Heart left ventricle (tissue), 16 donors: ENCODE data around the gene CNOT6L. TPM values are rescaled to one million over a fixed set of nuclear protein-coding genes. Genes with fewer than 3 reads are reported as not detected.

Source experiments
- ATAC-seq, 4 donors: fragments of 200-7000 bp; cut with Tn5 transposase; one replicate each; pipeline ENCODE4 v1.9.1; 2020 to 2022; ENCODE audit warnings: moderate library complexity in 4 of 4, mild to moderate bottlenecking in 3 of 4, moderate number of reproducible peaks in 1 of 4
- DNase-seq, 5 donors: peaks; one replicate each; pipeline ENCODE4 v3.0.0-alpha.2; 2020
- H3K27ac ChIP-seq, 12 donors: fragments of 200-600 bp; sonication (generic) in 4 of 12; one replicate each; pipeline versions ENCODE4 v1.5.0 to v1.8.0; 2016 to 2022; ENCODE audit warnings: mild to moderate bottlenecking in 2 of 12
- H3K27me3 ChIP-seq, 9 donors: fragments of 200-600 bp; sonication (generic) in 2 of 9; one replicate each; pipeline versions ENCODE4 v1.5.1 to v1.8.0; 2016 to 2022; ENCODE audit warnings: mild to moderate bottlenecking in 3 of 9
- H3K36me3 ChIP-seq, 9 donors: fragments of 200-600 bp; sonication (generic) in 2 of 9; one replicate each; pipeline versions ENCODE4 v1.5.0 to v1.8.0; 2018 to 2022; ENCODE audit warnings: mild to moderate bottlenecking in 2 of 9
- H3K4me1 ChIP-seq, 12 donors: fragments of 200-600 bp; sonication (generic) in 4 of 12; one replicate each; pipeline versions ENCODE4 v1.5.0 to v1.8.0; 2016 to 2022; ENCODE audit warnings: mild to moderate bottlenecking in 3 of 12
- H3K4me3 ChIP-seq, 12 donors: fragments of 200-600 bp; sonication (generic) in 4 of 12; one replicate each; pipeline versions ENCODE4 v1.5.0 to v1.8.0; 2017 to 2022; ENCODE audit warnings: mild to moderate bottlenecking in 9 of 12, moderate library complexity in 4 of 12
- H3K9me3 ChIP-seq, 12 donors: fragments of 200-600 bp; sonication (generic) in 4 of 12; one replicate each; pipeline versions ENCODE4 v1.5.0 to v1.8.0; 2016 to 2022; ENCODE audit warnings: mild to moderate bottlenecking in 1 of 12
- POLR2A ChIP-seq, 2 donors: fragments of 450-650 bp; IDR thresholded peaks; one replicate each; pipeline ENCODE4 v1.6.1; 2017; ENCODE audit warnings: antibody characterized with exemption in 2 of 2, mild to moderate bottlenecking in 2 of 2, moderate library complexity in 2 of 2
- WGBS, 4 donors: extraction: QIAGEN DNeasy Blood & Tissue Kit in 2 of 4; methylation state at CpG; one replicate each; pipeline versions ENCODE4 v1.1.5 to v1.1.7; 2013 to 2018; 5-methylcytosine and 5-hydroxymethylcytosine counted together
- intact Hi-C, 10 donors: fragments of 100-400 bp; cut with DNase I; formaldehyde crosslinking; loops; one replicate each; pipeline versions ENCODE4 v1.11.1 to v1.14.2; 2022
- polyA plus RNA-seq, 2 donors: library from polyadenylated mRNA; stranded (reverse); fragments of 200-250 nt; gene quantifications; one replicate each; pipeline ENCODE4 v1.2.3, GENCODE V29; 2013
- total RNA-seq, 9 donors: library from RNA; depleted of rRNA in 2 of 9; stranded (reverse); fragments of >200 nt in 2 of 9; fragmentation: NEBNext Ultra II Directional in 3 of 9; extraction: Animal tissue kit (Norgen Biotek cat#: 25700) in 3 of 9; gene quantifications; one replicate each; pipeline versions ENCODE4 v1.1.0 to v1.2.4, GENCODE V29; 2016 to 2023
- TF ChIP-seq, protein P1 (sequence below), 12 donors: fragments of 200-600 bp; sonication (generic) in 4 of 12; IDR thresholded peaks; one replicate each; pipeline versions ENCODE4 v1.5.0 to v1.8.0; 2018 to 2022; ENCODE audit warnings: antibody characterized with exemption in 12 of 12, mild to moderate bottlenecking in 5 of 12
- donor health status: ischemic (EF 13 %, LVEDD 7.1; RV severe dilation, severe dysfunction).
- donor health status: healthy with polysubstance abuse.
- donor health status: DM: no; HTN: yes; CAD: no.
- donor health status: DM: no; HTN: no; CAD: no.
- donor health status: ischemic (EF 25% LVEDD 6.9; RV normal size, moderate dysfunction).
- donor health status: ischemic (EF 25% LVEDD 5.7; RV mildly dilated, moderate dysfunction).
- donor health status: healthy.
- donor health status: DM: yes; HTN: yes; CAD: no.
- donor health status: ischemic (EF 35%, LVEDD 5.7; RV mildly dilated, moderate dysfunction).
- donor health status: nonischemic (EF 11% LVEDD 7.7; RV severe dilation, severe dysfunction).
- donor health status: DM: yes; HTN: yes; CAD: no.
- donor health status: PGD.
- donor health status: ischemic (EF 29% LVEDD 5.4; RV normal size, mild dysfunction).
- donor health status: nonischemic (EF 23%, LVEDD 6.1; RV moderate dilation, normal function).

The CNOT6L gene
- total and polyA plus RNA-seq, 11 donors: 2.2 to 39.2 (median 18.6) TPM

DNA sequence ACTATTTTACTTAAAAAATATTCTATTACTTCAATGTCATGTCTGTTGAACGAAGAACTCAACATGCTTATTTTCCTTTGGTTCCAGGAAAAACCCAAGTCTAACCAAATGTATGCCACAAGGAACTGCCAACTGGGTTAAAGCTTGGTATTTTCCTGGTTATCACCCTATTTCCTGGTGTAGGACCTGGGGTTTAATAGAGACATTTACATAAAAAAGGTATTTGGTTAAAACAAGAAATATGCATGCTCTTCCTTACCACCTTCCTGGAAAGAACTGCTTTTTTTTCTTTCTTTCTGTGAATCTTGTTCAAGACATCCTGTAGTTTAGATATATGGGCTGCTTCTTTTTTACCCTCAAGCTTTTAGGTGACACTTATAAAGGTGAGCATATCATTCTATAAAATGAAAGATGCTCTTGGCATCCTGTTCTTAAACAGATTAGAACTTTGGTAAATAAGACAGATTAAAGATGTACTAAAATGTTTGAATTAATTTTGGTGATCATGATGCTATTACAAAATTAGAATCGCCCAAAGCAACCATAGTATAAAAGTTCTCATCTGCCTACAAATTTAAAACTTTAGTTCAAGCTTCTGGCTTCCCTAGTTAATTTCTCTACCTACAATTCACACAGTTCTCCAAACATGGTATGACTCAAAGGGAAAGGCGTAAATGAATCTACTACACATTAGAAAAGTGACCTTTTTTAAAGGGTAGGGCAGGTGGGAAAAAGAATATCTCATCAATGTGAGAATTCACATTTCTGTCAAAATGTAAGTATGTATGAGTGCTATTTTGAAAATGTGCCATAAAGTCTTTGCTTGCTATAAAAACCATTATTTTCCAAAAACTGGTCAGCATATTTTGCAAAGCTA is 103.5 kb downstream of the CNOT6L start:
- no peak for TF ChIP-seq POLR2A (IDR thresholded peaks at IDR 0.05)
- TF ChIP-seq, protein P1, sequence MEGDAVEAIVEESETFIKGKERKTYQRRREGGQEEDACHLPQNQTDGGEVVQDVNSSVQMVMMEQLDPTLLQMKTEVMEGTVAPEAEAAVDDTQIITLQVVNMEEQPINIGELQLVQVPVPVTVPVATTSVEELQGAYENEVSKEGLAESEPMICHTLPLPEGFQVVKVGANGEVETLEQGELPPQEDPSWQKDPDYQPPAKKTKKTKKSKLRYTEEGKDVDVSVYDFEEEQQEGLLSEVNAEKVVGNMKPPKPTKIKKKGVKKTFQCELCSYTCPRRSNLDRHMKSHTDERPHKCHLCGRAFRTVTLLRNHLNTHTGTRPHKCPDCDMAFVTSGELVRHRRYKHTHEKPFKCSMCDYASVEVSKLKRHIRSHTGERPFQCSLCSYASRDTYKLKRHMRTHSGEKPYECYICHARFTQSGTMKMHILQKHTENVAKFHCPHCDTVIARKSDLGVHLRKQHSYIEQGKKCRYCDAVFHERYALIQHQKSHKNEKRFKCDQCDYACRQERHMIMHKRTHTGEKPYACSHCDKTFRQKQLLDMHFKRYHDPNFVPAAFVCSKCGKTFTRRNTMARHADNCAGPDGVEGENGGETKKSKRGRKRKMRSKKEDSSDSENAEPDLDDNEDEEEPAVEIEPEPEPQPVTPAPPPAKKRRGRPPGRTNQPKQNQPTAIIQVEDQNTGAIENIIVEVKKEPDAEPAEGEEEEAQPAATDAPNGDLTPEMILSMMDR (IDR thresholded peaks at IDR 0.05): no peak
- intact Hi-C loops: no loop called here
- WGBS, 4 donors: 96 to 97% (median 96%) methylated on average over 3 of the region's 3 CpGs

DNA sequence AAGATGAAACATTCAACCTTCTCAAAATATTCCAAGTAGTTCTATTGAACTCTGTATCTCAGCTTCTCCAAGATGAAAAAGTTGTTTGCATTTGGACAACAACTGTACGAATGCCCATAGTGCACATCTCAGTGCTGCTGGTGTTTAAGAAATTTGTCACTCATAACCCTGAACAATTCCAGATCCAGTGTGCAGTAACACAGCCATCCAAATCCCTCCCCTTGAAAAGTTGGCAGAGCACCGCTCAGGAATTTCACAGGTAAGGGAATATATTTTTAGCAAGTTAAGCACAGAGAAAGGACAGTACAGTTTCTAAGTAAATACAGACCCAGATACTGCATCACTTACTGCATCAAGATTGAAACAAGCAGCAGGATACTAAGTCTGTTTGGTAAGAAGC is 104.7 kb downstream of the CNOT6L start:
- peaks cover 0 to 37% (median 14%) of the 10 kb centered on the region in 9 donors for H3K36me3 ChIP-seq
- WGBS, 4 donors: 52 to 63% (median 59%) methylated on average over 2 of the region's 2 CpGs
- intact Hi-C loops: no loop called here
- H3K27me3 ChIP-seq: no peaks in the 10 kb centered on the region
- H3K4me1 ChIP-seq: no peaks in the 10 kb centered on the region
- H3K4me3 ChIP-seq: no peak overlapping the region
- no peaks in the 10 kb centered on the region for H3K9me3 ChIP-seq
- no peak overlapping the region for H3K27ac ChIP-seq
- TF ChIP-seq POLR2A (IDR thresholded peaks at IDR 0.05): no peak
- TF ChIP-seq, protein P1 (IDR thresholded peaks at IDR 0.05): no peak
- no peak for DNase-seq
- ATAC-seq: peak in 1 of 4 donors; percentile 42

More for the DNA sequence above, 103.5 kb downstream of the CNOT6L start:
- no peak overlapping the region for H3K4me3 ChIP-seq
- no peak for ATAC-seq
- DNase-seq: no peak
- no peaks in the 10 kb centered on the region for H3K4me1 ChIP-seq
- no peaks in the 10 kb centered on the region for H3K9me3 ChIP-seq
- H3K27me3 ChIP-seq: no peaks in the 10 kb centered on the region
- H3K27ac ChIP-seq: no peak overlapping the region
- H3K36me3 ChIP-seq: peaks cover 0 to 48% (median 25%) of the 10 kb centered on the region in 9 donors

DNA sequence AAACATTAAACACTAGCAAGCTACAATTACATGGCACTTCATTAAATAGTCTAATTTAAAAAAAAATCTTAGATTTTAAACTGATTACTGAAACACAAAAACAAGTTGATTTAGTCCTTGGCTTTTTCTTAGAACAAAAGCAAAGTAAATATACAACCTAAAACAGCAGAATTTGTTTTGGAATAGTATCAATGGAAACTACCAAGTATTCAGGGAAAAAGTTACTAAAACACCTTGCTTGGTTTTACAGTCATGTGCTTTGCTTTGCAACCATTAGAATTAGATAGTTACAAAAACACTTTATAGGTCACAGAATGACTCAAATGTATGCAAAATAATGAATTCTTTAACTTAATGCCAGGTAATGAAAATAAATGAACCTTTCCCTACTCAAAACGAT is 105.3 kb downstream of the CNOT6L start:
- Histone ChIP-seq H3K4me3 (no peak overlapping the region), H3K4me1 (no peaks in the 10 kb centered on the region), H3K9me3 (no peaks in the 10 kb centered on the region), H3K27me3 (no peaks in the 10 kb centered on the region), H3K27ac (no peak overlapping the region), H3K36me3 (peaks cover 0 to 34% (median 9%) of the 10 kb centered on the region in 9 donors)
- intact Hi-C loops: no loop called here
- ATAC-seq (no peak), DNase-seq (no peak)
- WGBS, 4 donors: 86 to 98% (median 93%) methylated on average over 1 of the region's 1 CpG
- TF ChIP-seq POLR2A (IDR thresholded peaks at IDR 0.05): no peak
- TF ChIP-seq, protein P1 (IDR thresholded peaks at IDR 0.05): no peak

DNA sequence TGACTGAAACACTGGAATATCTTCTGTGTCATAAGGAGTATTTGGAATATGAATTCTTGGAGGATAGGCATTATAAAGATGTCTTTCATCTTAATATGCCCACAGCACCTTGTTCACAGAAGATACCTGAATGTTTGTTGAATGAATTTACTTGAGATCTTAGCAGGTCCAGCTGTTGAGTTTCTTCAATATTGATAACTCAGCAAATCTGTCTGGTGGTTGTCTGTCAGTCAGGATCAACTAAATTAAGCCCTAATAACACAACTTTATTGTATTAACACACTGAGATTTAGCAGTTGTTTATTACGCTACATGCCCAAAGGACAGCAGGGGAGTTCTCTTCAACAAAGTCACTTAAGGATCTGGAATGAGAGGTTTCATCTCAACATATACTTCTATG is 106.5 kb downstream of the CNOT6L start:
- no peak for DNase-seq
- H3K4me3 ChIP-seq: no peak overlapping the region
- intact Hi-C loops: no loop called here
- H3K36me3 ChIP-seq: peaks cover 0 to 32% (median 3%) of the 10 kb centered on the region in 9 donors
- H3K27ac ChIP-seq: no peak overlapping the region
- TF ChIP-seq, protein P1 (IDR thresholded peaks at IDR 0.05): no peak
- TF ChIP-seq POLR2A (IDR thresholded peaks at IDR 0.05): no peak
- H3K9me3 ChIP-seq: no peaks in the 10 kb centered on the region
- no peaks in the 10 kb centered on the region for H3K4me1 ChIP-seq
- H3K27me3 ChIP-seq: no peaks in the 10 kb centered on the region
- 93 to 100% (median 97%) methylated on average over 1 of the region's 1 CpG for WGBS, 4 donors
- no peak for ATAC-seq
